HepG2 (cell line): ENCODE measurements around the gene IL2RG.

ENCODE experiments used
- PHF8 ChIP-seq: sonication (generic); formaldehyde crosslinking; IDR thresholded peaks from 2 replicates; pipeline ENCODE4 v1.5.0; 2020; ENCODE audit warnings: missing genetic modification reagents
- REST ChIP-seq, 2 experiments: IDR thresholded peaks; 2 replicates each; pipeline ENCODE4 v1.6.1; 2011 to 2012; ENCODE audit warnings: low read length in 2 of 2, borderline replicate concordance in 1 of 2, low read depth in 1 of 2, mild to moderate bottlenecking in 1 of 2, moderate library complexity in 1 of 2
- ZNF788 ChIP-seq: sonication (generic); formaldehyde crosslinking; IDR thresholded peaks from 2 replicates; pipeline ENCODE4 v1.5.0; 2020; ENCODE audit warnings: mild to moderate bottlenecking, missing genetic modification reagents, borderline replicate concordance

GRCh38 chrX:71151366-71151765 is 40.0 kb upstream of the IL2RG start:
- TF ChIP-seq ZNF788 (CRISPR knock-in tag) (no peak), REST (IDR thresholded peaks at IDR 0.05; ENCODE audit: borderline replicate concordance in 1 of 2, low read depth in 1 of 2, low read length in 2 of 2) (no peak), PHF8 (no peak)
